Osteoblast (primary cell): ENCODE results near the gene DIO1. TPM values are rescaled to one million over a fixed set of nuclear protein-coding genes. Genes with fewer than 3 reads are reported as not detected.
A peak's percentile ranks its signal among the peaks of the same experiment; 100 is the strongest.

Experiments used
- DNase-seq: peaks from one replicate; pipeline ENCODE4 v3.0.0; 2011; ENCODE audit warnings: low spot score, mixed read lengths; ENCODE audit not compliant: insufficient read length; ENCODE audit errors: missing footprints
- H2AFZ ChIP-seq: 2 replicates; pipeline ENCODE4 v1.6.0; 2011; ENCODE audit warnings: mild to moderate bottlenecking, low read length
- H3K27ac ChIP-seq: 2 replicates; pipeline ENCODE4 v1.5.1; 2011; ENCODE audit warnings: mild to moderate bottlenecking, low read depth, low read length, moderate library complexity
- H3K27me3 ChIP-seq: 2 replicates; pipeline ENCODE4 v1.6.0; 2012; ENCODE audit warnings: mild to moderate bottlenecking, control low read depth, inconsistent platforms, low read length, moderate library complexity; ENCODE audit not compliant: insufficient read depth
- H3K36me3 ChIP-seq: 2 replicates; pipeline ENCODE4 v1.5.1; 2011; ENCODE audit warnings: mild to moderate bottlenecking, low read length, control low read depth, moderate library complexity; ENCODE audit not compliant: insufficient read depth
- H3K4me1 ChIP-seq: 2 replicates; pipeline ENCODE4 v1.5.1; 2011; ENCODE audit warnings: mild to moderate bottlenecking, low read length, control low read depth, moderate library complexity; ENCODE audit not compliant: insufficient read depth
- H3K4me2 ChIP-seq: 2 replicates; pipeline ENCODE4 v1.6.0; 2011; ENCODE audit warnings: mild to moderate bottlenecking, low read length; ENCODE audit not compliant: insufficient read depth
- H3K4me3 ChIP-seq: fragments of 200-600 bp; sonication (generic); 3 replicates; pipeline ENCODE4 v1.5.1; 2012; ENCODE audit warnings: mild to moderate bottlenecking, low read length, inconsistent platforms; ENCODE audit not compliant: insufficient read depth
- H3K79me2 ChIP-seq: 2 replicates; pipeline ENCODE4 v1.6.0; 2012; ENCODE audit warnings: mild to moderate bottlenecking, low read length, control low read depth, inconsistent platforms; ENCODE audit not compliant: insufficient read depth
- H3K9me3 ChIP-seq: 2 replicates; pipeline ENCODE4 v1.5.1; 2011; ENCODE audit warnings: low read depth, low read length, control low read depth
- H4K20me1 ChIP-seq: 2 replicates; pipeline ENCODE4 v1.6.0; 2012; ENCODE audit warnings: mild to moderate bottlenecking, low read length, control low read depth; ENCODE audit not compliant: insufficient read depth
- CTCF ChIP-seq: IDR thresholded peaks from 2 replicates; pipeline ENCODE4 v1.5.1; 2011; ENCODE audit warnings: mild to moderate bottlenecking, low read depth, low read length, moderate library complexity; ENCODE audit errors: extremely low read depth
- total RNA-seq: library from RNA; depleted of rRNA; stranded (reverse); fragments of >200 nt; gene quantifications from 2 replicates; pipeline ENCODE4 v1.2.3, GENCODE V29; 2012

Gene DIO1
- total RNA-seq, 1 donor: not detected

- Histone ChIP-seq H3K9me3 (no peaks in the 10 kb centered on the region), H3K27me3 (no peaks in the 10 kb centered on the region), H4K20me1 (peaks cover 2% of the 10 kb centered on the region), H3K36me3 (peaks cover 26% of the 10 kb centered on the region), H2AFZ (no peak overlapping the region), H3K4me2 (no peak overlapping the region), H3K4me1 (no peaks in the 10 kb centered on the region), H3K27ac (no peak overlapping the region), H3K4me3 (no peak overlapping the region), H3K79me2 (no peaks in the 10 kb centered on the region)
- TF ChIP-seq CTCF: peak; percentile 86
- DNase-seq: no peak
These were observed 33.0 kb upstream of the DIO1 start for GRCh38 chr1:53860967-53861411.

GRCh38 chr1:53862507-53862906 is 31.5 kb upstream of the DIO1 start:
- no peak overlapping the region for H3K27ac ChIP-seq

GRCh38 chr1:53868565-53868964 is 25.4 kb upstream of the DIO1 start:
- Histone ChIP-seq H3K79me2 (no peaks in the 10 kb centered on the region), H2AFZ (no peak overlapping the region), H3K4me3 (no peak overlapping the region), H3K9me3 (no peaks in the 10 kb centered on the region), H3K27ac (no peak overlapping the region), H3K27me3 (no peaks in the 10 kb centered on the region), H4K20me1 (no peaks in the 10 kb centered on the region), H3K4me2 (no peak overlapping the region), H3K36me3 (peaks cover 26% of the 10 kb centered on the region), H3K4me1 (no peaks in the 10 kb centered on the region)
- TF ChIP-seq CTCF: no peak
- peak; percentile 44 for DNase-seq

More at GRCh38 chr1:53862507-53862906, 31.5 kb upstream of the DIO1 start:
- no peaks in the 10 kb centered on the region for H3K4me1 ChIP-seq
- peaks cover 24% of the 10 kb centered on the region for H3K36me3 ChIP-seq
- H4K20me1 ChIP-seq: peaks cover 2% of the 10 kb centered on the region
- no peak overlapping the region for H3K4me3 ChIP-seq
- no peak overlapping the region for H2AFZ ChIP-seq
- no peaks in the 10 kb centered on the region for H3K27me3 ChIP-seq
- no peaks in the 10 kb centered on the region for H3K9me3 ChIP-seq
- no peaks in the 10 kb centered on the region for H3K79me2 ChIP-seq
- DNase-seq: no peak
- no peak for TF ChIP-seq CTCF
- no peak overlapping the region for H3K4me2 ChIP-seq

- Histone ChIP-seq H2AFZ (no peak overlapping the region), H3K27ac (no peak overlapping the region), H3K9me3 (no peaks in the 10 kb centered on the region), H3K4me2 (no peak overlapping the region), H3K36me3 (peaks cover 26% of the 10 kb centered on the region), H3K27me3 (no peaks in the 10 kb centered on the region), H3K79me2 (no peaks in the 10 kb centered on the region), H3K4me3 (no peak overlapping the region), H4K20me1 (no peaks in the 10 kb centered on the region), H3K4me1 (no peaks in the 10 kb centered on the region)
- TF ChIP-seq CTCF: no peak
- DNase-seq: no peak
These were observed 24.4 kb upstream of the DIO1 start for GRCh38 chr1:53869454-53870117.
